Fibroblast of skin of left quadriceps (primary cell): ENCODE data around the gene SMIM35.
"Not testable (repeated sequence)": the region's sequence is repeated elsewhere in the genome, so short reads cannot be mapped to it uniquely, and the experiment has no call there.

Experiments used
- DNase-seq, 2 experiments: peaks; one replicate each; pipeline ENCODE4 v3.0.0-alpha.2; 2013; ENCODE audit warnings: low read depth in 2 of 2

SMIM35 gene

DNA sequence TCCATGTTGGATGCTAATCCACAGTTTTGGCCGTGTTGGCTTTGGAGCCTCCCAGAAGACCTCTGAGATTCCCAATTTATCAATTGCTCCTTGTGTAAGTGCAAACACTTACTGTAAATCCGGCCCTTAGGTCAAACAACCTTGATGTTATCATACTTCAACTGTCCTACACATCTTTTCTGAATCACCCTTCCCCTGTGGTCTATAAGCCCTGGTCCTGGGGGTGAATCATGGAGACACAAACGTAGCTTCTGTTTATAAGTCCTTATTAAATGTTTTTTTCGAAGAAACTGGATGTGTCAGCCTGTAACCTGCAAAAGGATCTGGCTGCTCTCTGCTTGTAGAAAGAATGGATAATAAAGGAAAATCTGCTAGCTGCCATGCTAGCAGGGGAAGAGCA is 102.3 kb downstream of the SMIM35 start:
- DNase-seq = no peak

DNA sequence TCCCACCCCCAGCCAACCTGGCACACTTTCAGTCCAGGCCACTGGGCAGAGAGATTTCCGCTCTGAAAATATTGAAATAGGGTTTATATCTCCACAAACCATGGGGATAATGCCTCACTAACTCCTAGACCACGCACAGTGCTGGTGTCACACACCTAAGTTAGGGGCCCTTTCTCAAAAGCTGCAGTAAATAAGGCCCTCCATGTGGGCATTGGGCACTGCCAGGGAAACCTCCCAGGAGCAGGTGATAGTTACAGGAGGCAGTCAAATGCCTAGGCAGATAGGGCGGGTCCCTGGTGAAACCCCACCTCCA is 103.6 kb downstream of the SMIM35 start:
- no peak for DNase-seq

DNA sequence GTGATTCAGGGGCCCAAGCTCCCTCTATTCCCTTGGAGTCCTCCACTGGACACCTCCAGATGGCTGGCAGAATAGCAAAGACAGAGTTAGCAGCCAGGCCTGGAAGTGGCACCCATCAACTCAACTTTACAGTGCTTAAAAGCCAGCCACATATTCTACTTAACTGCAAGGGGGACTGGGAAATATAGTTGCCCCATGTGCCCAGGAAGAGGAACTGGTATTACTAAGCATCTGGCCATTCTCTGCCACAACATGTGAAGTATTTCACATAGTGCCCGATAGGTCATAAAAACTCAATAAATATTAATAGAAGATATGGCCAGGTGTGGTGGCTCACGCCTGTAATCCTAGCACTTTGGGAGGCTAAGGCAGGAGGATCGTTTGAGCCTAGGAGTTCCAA is 106.0 kb downstream of the SMIM35 start:
- no peak for DNase-seq

DNA sequence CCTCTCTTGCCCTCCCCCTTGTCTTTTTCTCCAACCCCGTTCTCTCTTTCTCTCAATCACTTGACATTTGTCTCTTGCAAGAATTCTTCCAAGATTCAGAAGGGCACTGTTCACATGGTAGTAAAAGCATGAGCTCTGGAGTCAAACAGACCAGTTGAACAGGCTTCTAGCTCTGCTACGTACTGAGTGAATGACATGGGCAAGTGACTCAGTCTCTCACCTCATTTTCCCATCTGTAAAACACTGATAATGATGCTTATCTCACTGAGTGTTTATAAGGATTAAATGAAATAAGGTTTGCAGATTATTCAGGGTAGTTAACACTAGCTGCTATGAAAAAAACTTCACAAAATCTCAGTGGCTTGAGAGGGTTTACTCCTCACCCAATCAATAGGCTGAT is 106.5 kb downstream of the SMIM35 start:
- no peak for DNase-seq

DNA sequence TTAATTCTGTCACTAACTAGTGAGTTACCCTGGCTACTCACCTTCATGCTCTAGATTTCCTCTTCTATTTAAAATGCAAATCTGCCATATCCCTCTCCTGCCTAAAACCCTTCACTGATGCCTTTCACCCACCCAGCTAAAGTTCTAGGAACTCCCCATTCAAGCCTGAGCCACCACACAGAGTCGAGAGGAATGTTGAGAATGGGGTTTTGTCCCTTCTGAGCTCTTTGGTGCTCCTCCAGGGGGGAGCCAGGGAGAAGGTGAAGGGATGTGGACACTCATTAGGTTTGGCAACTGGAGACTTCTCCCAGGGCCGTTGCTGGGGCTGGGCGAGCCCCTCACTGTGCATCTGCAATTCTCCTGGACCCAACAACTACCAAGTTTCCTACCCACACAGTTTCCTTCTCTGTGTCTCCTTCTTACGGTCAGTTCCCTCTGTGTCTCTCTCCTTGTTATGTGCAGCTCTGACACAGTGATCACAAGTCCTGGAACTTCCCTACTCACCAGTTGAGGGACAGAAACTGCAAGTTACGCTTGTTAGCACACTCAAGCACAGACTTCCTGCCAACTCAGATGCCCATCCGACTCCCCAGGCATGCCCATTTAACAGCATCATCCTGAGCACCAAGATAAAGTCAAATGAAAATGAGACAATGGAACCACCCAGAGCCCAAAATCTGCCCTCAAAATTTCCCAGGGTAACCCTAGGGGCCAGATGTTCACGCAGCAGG is 107.1 kb downstream of the SMIM35 start:
- DNase-seq = no peak

DNA sequence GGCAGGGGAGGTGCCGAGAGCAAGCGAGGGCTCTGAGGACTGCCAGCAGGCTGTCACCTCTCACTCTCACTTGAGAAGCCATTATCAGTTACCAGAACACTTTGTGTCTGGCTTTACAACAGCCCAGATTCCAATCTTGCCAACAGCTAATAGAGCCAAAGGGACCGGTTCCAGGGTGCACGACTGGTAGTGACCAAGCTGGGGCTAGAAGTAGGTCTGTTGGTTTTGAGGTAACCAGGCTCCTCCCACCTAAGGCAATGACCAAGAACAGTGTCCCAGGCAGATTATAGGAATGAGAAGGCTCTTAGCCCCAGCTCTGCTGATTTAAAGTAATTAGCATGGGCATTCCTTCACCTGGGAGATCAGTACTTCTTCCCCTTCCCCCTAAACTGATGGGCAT is 107.8 kb downstream of the SMIM35 start:
- no peak for DNase-seq

DNA sequence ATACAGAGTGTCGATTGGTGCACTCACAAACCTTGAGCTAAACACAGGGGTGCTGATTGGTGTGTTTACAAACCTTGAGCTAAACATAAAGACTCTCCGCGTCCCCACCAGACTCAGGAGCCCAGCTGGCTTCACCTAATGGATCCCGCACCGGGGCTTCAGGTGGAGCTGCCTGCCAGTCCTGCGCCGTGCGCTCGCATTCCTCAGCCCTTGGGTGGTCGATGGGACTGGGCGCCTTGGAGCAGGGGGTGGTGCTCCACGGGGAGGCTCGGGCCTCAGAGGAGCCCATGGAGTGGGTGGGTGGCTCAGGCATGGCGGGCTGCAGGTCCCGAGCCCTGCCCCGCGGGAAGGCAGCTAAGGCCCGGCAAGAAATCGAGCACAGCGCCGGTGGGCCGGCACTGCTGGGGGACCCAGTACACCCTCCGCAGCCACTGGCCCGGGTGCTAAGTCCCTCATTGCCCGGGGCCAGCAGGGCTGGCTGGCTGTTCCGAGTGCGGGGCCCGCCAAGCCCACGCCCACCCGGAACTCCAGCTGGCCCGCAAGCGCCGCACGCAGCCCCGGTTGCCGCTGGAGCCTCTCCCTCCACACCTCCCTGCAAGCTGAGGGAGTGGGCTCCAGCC is 108.4 kb downstream of the SMIM35 start:
- not testable (repeated sequence) for DNase-seq

DNA sequence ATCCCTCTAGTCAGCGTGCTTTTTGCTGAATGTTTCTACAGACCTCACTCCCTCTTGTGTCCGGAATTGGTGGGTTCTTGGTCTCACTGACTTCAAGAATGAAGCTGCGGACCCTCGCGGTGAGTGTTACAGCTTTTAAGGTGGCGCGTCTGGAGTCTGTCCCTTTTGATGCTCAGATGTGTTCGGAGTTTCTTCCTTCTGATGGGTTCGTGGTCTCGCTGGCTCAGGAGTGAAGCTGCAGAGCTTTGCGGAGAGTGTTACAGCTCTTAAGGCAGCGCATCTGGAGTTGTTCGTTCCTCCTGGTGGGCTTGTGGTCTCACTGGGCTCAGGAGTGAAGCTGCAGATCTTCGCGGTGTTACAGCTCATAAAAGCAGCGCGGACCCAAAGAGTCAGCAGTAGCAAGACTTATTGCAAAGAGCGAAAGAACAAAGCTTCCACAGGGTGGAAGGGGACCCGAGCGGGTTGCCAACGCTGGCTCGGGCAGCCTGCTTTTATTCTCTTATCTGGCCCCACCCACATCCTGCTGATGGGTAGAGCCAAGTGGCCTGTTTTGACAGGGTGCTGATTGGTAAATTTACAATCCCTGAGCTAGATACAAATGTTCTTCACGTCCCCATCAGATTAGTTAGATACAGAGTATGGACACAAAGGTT is 109.0 kb downstream of the SMIM35 start:
- not testable (repeated sequence) for DNase-seq

DNA sequence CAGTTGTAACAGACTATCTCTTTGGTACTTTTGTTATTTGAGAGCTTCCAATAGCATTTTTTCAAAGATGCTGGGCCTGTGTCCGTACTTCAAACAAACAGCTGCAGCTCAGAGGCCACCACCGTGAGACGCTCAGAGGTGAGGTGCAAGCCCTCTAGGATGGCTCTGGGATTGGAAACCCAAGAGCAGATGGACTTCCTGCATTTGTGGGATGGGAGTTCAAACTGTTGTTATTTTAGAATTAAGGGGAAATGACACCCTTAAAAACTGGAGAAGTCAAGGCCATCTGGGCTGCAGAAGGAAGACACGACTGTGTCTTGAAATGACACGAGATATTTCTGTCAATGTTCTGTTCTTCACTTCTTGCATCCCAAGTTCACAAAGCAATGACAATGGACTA is 109.7 kb downstream of the SMIM35 start:
- DNase-seq = no peak

DNA sequence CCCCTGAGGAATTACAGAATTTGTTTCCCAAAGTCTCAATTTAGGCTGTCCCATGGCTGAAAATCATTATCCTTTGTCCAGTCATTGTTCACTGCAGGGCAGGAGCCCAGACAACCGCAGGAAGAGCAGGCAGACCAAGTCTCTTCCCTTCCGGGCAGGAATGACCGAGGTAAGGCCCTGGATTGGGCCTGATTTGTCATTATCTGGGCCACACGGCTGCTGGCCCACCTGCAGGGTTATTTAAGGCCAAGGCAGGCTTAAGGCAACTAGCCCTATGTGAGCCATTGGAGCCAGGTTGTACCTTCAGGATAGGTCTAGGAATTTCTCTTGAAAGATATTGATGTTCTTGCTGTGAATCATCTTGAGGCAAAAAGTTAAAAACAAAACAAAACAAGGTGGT is 110.3 kb downstream of the SMIM35 start:
- DNase-seq = no peak

DNA sequence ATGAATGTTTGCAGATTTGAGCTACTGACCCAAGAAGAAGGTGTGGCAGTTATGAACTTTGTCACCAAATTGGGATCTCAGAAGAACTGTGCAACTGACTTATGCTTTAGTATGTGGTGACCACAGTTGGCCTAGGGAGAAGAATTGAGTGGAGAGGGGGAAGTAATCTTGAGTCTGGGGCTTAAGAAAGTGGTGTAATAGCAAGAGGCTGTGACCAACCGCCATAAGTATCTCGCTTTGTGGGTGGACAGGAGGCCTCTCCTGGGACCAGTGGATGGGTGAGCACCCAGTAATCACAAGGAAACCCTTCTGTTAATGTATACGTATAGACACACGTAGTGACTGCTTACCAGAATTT is 113.3 kb downstream of the SMIM35 start:
- no peak for DNase-seq

DNA sequence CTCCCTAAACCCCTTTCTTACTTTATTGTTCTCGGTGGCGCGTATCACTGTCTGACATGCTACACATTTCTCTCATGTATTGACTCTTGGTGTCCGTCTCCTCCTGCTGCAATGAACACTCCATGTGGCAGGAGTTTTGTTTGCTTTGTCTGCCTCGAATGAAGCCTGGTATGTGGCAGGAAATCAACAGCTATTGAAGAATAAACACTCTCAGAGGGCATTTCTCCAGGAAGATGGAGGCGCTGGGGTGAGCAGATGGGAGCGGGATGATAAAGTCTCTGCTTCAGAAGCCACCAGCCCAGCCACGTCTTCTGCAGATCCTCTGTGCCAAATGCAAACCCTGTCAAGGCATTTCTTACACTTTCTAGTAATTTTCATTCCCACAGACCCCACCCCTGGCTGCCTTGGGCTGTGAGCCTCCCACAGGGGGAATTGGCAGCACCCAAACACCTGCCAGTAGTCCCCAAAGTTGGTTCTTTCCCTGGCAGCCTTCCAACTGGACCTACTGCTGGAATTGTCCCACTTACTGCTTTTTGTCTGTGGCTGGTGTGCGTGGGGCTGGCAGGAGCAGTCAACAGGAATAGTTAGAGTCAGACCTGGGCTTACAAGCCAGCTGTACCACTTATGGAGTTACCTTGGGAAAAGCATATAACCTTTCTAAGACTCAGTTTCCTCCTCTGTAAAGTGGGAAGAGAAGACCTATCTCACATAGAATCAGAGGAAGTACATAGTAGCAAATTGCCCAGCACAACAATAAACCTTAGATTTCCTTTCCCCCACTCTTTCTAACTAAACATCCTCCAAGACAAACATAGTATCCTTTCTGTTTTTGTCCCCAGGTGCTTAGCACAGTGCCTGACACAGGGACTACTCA is 113.9 kb downstream of the SMIM35 start:
- no peak for DNase-seq

DNA sequence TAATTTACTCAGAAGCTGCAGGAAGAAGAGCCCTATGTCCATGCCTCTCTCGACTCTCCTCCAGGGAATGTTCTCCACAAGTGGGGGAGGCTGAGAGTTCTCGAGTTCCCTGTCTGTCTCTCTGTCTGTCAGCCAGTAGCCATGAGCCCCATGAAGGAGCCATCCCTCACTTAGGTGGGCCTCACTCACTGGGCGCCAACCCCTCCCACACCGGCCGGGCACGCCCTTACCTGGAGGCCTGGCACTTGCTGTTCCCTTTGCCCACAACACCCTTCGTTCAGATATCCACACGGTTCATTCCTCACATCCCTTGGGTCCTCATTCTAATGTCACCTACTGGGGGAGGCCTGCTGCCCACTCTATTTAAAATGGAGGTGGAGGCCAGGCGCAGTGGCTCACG is 114.7 kb downstream of the SMIM35 start:
- no peak for DNase-seq

DNA sequence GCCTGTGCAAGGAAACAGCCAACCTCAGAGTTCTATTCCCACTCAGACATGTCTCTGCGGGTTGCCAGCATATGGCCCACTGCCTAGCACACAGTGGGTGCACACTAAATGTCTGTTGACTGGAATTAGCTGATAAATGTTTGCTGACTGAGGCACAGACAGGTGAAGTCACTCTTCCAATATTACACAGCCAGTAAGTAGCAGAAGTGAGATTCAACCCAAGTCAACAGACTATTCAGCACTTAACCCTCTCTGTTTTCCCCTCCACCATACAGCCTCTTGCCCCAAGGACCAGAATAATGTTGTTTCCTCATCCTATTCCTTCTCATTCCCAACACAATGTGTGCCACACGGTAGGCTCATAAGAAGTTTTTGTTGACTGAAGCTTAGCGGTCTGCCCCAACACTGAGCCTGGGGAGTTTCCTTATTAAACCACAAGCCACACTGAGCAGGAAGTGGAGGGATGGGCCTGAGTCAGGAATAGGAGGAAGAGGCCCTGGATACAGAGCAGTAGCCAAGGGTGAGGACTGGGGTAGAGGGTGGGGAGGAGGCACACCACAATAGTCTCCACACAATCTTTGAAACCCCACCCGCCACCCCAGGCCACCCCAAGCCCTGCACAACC is 116.3 kb downstream of the SMIM35 start:
- no peak for DNase-seq

DNA sequence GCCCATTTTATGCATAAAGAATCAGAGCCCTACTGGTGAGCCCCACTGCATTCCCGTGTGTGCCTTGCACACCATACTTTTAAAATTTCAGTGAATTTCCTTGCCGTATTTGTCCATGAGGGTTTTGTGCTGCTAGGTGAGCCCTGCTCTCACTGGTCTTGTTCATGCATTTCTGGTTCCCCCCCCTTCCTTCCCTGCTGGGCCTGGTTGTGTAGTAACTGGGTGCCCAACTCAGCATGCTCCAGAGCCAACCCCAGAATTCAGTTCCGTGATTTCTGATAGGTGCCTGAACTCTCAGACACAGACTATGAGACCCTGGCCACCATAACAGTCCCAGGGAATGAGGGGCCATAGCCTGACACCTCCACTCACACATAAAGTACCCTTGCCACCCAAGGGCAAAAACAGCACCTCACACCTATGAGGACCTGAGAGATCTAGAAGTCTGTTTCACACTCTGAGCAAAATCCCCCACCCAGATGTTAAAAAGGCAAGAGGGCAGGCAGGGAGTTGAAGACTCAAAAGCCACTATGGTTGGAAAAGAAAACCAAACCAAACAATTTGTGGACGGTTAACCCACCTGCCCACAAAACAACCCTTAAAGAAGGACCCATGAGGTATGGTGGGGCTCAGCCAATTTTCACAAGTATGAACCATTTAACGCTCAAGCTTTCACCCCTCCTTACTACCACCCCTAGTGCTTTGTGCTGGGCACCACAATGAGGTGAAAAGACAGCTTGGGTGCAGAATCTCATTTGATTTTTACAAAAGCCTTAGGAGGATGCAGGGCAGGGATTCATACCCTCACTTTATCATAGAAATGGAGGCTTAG is 117.4 kb downstream of the SMIM35 start:
- no peak for DNase-seq

DNA sequence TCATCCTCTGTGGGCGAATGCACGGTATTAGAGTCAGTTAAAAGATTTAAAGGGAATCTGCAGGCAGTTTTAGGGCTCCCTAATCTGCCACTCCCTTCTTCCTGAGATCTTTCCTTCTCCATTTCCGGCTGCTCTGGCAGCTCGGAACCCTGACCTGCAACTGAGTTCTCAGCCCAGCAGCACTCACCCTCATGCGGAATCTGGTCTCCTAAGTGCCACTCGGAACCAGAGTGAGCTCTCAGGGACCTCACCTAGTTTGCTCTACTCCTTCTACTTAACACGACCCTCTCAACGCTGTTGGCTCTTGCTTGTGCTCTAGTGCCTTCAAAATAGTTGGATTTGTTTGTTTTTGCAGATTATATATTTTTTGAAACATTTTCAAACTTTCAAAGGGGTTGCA is 119.9 kb downstream of the SMIM35 start:
- DNase-seq = no peak

DNA sequence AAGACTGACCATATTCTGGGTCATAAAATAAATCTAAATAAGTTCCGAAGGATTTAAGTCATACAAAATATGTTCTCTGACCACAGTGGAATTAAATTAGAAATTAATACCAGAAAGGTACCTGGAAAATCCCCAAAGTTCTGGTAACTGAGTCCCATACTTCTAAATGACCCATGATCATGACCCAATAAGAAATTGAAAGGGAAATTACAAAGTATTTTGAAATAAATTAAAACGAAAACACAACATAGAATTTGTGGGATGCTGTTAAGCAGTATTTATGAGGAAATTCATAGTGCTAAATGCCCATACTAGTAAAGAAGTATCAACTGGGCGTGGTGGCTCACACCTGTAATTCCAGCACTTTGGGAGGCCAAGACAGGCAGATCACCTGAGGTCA is 123.9 kb downstream of the SMIM35 start:
- no peak for DNase-seq

DNA sequence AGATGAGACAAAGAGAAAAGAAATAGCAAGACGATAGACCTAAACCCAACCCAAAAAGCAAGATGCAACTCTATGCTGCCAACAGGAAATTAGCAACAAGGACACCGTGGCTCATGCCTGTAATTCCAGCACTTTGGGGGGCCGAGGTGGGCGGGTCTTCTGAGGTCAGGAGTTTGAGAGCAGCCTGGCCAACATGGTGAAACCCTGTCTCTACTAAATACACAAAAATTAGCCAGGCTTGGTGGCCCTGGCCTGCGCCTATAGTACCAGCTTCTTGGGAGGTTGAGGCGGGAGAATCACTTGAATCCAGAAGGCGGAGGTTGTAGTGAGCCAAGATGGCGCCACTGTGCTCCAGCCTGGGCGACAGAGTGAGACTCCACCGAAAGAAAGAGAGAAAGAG is 124.9 kb downstream of the SMIM35 start:
- no peak for DNase-seq

DNA sequence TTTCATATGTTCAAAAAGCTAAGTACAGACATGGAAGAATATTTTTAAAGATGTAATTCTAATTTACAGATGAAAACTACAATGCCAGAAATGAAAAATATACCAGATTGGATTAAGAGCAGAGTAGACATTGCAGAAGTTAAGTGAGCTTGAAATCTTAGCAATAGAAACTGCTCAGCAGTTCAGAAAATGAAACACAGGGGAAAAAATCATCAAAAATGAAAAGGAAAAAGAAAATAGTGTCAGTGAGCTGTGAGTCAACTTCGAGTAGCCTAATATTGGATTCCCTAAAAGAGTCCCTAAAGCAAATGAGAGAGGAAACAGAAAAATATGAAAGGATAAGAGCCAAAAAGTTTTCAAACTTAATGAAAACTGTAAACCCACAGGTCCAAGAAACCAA is 126.4 kb downstream of the SMIM35 start:
- no peak for DNase-seq

DNA sequence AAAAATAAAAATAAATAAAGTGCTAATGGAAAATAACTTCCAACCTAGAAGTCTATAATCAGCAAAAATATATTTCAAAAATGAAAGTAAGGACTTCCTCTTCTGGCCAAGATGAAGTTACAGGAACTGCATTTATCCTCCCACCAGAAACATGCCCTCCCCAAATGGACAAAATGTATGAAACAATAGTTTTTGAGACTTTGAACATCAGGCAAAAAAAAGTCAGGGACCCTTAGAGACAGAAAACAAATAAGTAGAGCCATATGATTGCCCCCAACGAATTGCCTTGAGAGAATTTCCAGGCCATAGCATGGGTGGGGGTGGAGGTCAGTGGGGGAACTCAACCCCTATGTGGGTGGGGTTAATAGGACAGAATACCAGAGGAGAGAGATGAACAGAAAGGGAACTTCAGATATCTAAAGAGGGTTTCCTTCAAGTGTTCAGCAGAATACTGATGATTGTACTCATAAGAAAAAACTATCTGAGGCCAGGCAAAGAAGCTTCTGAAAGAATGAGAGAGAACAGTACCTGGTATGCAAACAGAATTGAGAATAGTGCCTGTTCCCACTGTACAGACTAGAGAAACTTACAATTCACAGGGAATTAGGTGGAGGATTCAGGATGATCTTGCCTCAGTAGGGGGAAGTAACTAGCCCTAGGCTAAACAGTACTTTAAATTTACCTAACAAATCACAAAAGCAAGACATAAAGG is 127.2 kb downstream of the SMIM35 start:
- no peak for DNase-seq

DNA sequence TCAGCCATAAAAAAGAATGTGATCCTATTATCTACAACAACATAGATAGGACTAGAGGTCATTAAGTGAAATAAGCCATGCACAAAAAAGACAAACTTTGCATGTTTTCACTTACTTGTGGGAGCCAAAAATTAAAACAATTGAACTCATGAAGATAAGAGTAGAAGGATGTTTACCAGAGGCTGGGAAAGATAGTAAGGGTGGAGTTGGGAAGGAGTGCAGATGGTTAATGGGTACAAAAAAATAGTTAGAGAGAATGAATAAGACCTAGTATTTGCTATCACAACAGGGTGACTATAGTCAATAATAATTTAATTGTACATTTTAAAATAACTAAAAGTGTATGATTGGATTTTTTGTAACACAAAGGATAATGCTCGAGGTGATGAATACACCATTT is 127.8 kb downstream of the SMIM35 start:
- DNase-seq = no peak
